Prostate gland (tissue), 2 donors: ENCODE results near the gene HDAC4. TPM values are rescaled to one million over a fixed set of nuclear protein-coding genes. Genes with fewer than 3 reads are reported as not detected.

Experiments used
- DNase-seq: peaks from one replicate; pipeline ENCODE4 v3.0.0-alpha.2; 2019; ENCODE audit warnings: low spot score
- H3K27ac ChIP-seq, 2 donors: fragments of 200-600 bp; sonication (generic); 2 replicates each; pipeline ENCODE4 v1.5.1; 2017 to 2019
- H3K27me3 ChIP-seq: fragments of 200-600 bp; sonication (generic); replicated peaks from 2 replicates; pipeline ENCODE4 v1.5.1; 2019; ENCODE audit not compliant: insufficient read depth
- H3K36me3 ChIP-seq, 2 donors: fragments of 200-600 bp; sonication (generic); 1 replicate in 1 of 2; 2 replicates in 1 of 2; pipeline versions ENCODE4 v1.5.1 to v1.8.1; 2017 to 2019
- H3K4me1 ChIP-seq: fragments of 200-600 bp; sonication (generic); replicated peaks from 2 replicates; pipeline ENCODE4 v1.5.1; 2019
- H3K4me3 ChIP-seq, 2 donors: fragments of 200-600 bp; sonication (generic); 2 replicates each; pipeline ENCODE4 v1.5.1; 2017 to 2019
- H3K9me3 ChIP-seq: fragments of 200-600 bp; sonication (generic); 2 replicates; pipeline ENCODE4 v1.5.1; 2017
- POLR2A ChIP-seq: fragments of 450-650 bp; IDR thresholded peaks from one replicate; pipeline ENCODE4 v1.6.1; 2016; ENCODE audit warnings: antibody characterized with exemption, mild to moderate bottlenecking
- POLR2AphosphoS5 ChIP-seq: sonication (generic); formaldehyde crosslinking; IDR thresholded peaks from one replicate; pipeline ENCODE4 v1.6.1; 2017; ENCODE audit warnings: antibody characterized with exemption
- WGBS: methylation state at CpG from one replicate; pipeline ENCODE4 v1.1.5; 2018; 5-methylcytosine and 5-hydroxymethylcytosine counted together
- intact Hi-C: fragments of 100-400 bp; cut with DNase I; formaldehyde crosslinking; loops from one replicate; pipeline ENCODE4 v1.14.2; 2022
- total RNA-seq, 2 donors: library from RNA; depleted of rRNA; stranded (reverse); fragments of >200 nt; gene quantifications; one replicate each; pipeline ENCODE4 v1.1.0, GENCODE V29; 2016
- TF ChIP-seq, protein P1 (sequence below), 4 experiments: fragments of 200-600 bp in 2 of 4; fragments of 450-650 bp in 2 of 4; sonication (generic) in 2 of 4; IDR thresholded peaks; 1 replicate in 3 of 4; 2 replicates in 1 of 4; pipeline ENCODE4 v1.5.1; 2016 to 2019; ENCODE audit warnings: antibody characterized with exemption in 4 of 4, mild to moderate bottlenecking in 2 of 4, moderate library complexity in 2 of 4

The HDAC4 gene
- total RNA-seq, 2 donors from 2014 or later = 41.8 to 44.2 TPM

- intact Hi-C loops = no loop called here
- no peak for DNase-seq
- no peak overlapping the region for H3K27ac ChIP-seq
- 96% methylated on average over 15 of the region's 15 CpGs for WGBS
- H3K27me3 ChIP-seq = no peaks in the 10 kb centered on the region
- no peak overlapping the region for H3K4me3 ChIP-seq
- TF ChIP-seq POLR2A (no peak), POLR2AphosphoS5 (no peak)
- TF ChIP-seq, protein P1, sequence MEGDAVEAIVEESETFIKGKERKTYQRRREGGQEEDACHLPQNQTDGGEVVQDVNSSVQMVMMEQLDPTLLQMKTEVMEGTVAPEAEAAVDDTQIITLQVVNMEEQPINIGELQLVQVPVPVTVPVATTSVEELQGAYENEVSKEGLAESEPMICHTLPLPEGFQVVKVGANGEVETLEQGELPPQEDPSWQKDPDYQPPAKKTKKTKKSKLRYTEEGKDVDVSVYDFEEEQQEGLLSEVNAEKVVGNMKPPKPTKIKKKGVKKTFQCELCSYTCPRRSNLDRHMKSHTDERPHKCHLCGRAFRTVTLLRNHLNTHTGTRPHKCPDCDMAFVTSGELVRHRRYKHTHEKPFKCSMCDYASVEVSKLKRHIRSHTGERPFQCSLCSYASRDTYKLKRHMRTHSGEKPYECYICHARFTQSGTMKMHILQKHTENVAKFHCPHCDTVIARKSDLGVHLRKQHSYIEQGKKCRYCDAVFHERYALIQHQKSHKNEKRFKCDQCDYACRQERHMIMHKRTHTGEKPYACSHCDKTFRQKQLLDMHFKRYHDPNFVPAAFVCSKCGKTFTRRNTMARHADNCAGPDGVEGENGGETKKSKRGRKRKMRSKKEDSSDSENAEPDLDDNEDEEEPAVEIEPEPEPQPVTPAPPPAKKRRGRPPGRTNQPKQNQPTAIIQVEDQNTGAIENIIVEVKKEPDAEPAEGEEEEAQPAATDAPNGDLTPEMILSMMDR (IDR thresholded peaks at IDR 0.05) = no peak
- H3K36me3 ChIP-seq = peaks cover 0 to 21% of the 10 kb centered on the region in 2 donors
- H3K9me3 ChIP-seq = no peaks in the 10 kb centered on the region
- no peaks in the 10 kb centered on the region for H3K4me1 ChIP-seq
Measured at GRCh38 chr2:239077260-239077659, 323.6 kb downstream of the HDAC4 start.

- no peak for DNase-seq
- H3K27me3 ChIP-seq = no peaks in the 10 kb centered on the region
- H3K9me3 ChIP-seq = no peaks in the 10 kb centered on the region
- no peaks in the 10 kb centered on the region for H3K4me1 ChIP-seq
- peaks cover 0 to 21% of the 10 kb centered on the region in 2 donors for H3K36me3 ChIP-seq
- TF ChIP-seq, protein P1 (IDR thresholded peaks at IDR 0.05) = no peak
- TF ChIP-seq POLR2A (no peak), POLR2AphosphoS5 (no peak)
- no peak overlapping the region for H3K4me3 ChIP-seq
- no peak overlapping the region for H3K27ac ChIP-seq
- WGBS = 69% methylated on average over 24 of the region's 27 CpGs
- intact Hi-C loops = no loop called here
Measured at GRCh38 chr2:239075918-239076758, 324.7 kb downstream of the HDAC4 start.

GRCh38 chr2:239073745-239074530, 326.9 kb downstream of the HDAC4 start:
- peaks cover 0 to 21% of the 10 kb centered on the region in 2 donors for H3K36me3 ChIP-seq
- H3K4me3 ChIP-seq = no peak overlapping the region
- TF ChIP-seq POLR2A = no peak
- TF ChIP-seq, protein P1 (IDR thresholded peaks at IDR 0.05) = no peak
- no peak for TF ChIP-seq POLR2AphosphoS5
- no peaks in the 10 kb centered on the region for H3K9me3 ChIP-seq
- 91% methylated on average over 18 of the region's 18 CpGs for WGBS
- H3K27ac ChIP-seq = no peak overlapping the region
- intact Hi-C loops = no loop called here
- H3K27me3 ChIP-seq = no peaks in the 10 kb centered on the region
- H3K4me1 ChIP-seq = no peaks in the 10 kb centered on the region
- DNase-seq = no peak

DNA sequence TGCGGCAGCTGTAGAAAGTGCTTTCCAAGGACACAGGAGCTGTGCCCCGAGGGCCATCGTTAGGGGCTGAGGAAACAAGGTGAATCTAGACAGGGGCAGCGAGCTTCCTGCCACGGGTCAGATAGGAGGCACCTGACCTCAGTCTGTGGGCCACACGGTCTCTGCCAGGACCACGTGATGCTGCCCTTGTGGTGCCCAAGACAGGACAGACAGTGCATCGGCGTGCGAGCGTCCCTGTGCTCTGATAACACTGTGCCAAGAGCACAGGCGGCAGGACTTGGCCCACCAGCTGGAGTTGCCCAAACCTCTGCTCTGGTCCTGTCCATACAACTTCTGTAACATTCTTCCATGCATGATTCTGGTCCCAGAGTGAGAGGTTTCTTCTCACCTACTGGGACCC, 327.6 kb downstream of the HDAC4 start:
- no peak overlapping the region for H3K4me3 ChIP-seq
- no peak overlapping the region for H3K27ac ChIP-seq
- no peaks in the 10 kb centered on the region for H3K9me3 ChIP-seq
- no peak for DNase-seq
- no peaks in the 10 kb centered on the region for H3K4me1 ChIP-seq
- peaks cover 0 to 21% of the 10 kb centered on the region in 2 donors for H3K36me3 ChIP-seq
- no peaks in the 10 kb centered on the region for H3K27me3 ChIP-seq
- TF ChIP-seq POLR2A (no peak), POLR2AphosphoS5 (no peak)
- TF ChIP-seq, protein P1 (IDR thresholded peaks at IDR 0.05) = no peak
- intact Hi-C loops = no loop called here
- 89% methylated on average over 12 of the region's 12 CpGs for WGBS
